Left lung (tissue), 10 donors: Measurements from ENCODE around the gene ARHGAP5. TPM values are rescaled to one million over a fixed set of nuclear protein-coding genes. Genes with fewer than 3 reads are reported as not detected.

Experiments used
- ATAC-seq: fragments of 200-7000 bp; cut with Tn5 transposase; one replicate; pipeline ENCODE4 v1.9.1; 2020; ENCODE audit warnings: moderate library complexity
- DNase-seq, 4 donors: peaks; one replicate each; pipeline ENCODE4 v3.0.0-alpha.2; 2013 to 2020
- H3K27ac ChIP-seq, 2 donors: fragments of 200-600 bp; sonication (generic) in 1 of 2; one replicate each; pipeline versions ENCODE4 v1.5.0 to v1.8.0; 2020 to 2021
- H3K27me3 ChIP-seq, 2 donors: fragments of 200-600 bp; sonication (generic) in 1 of 2; one replicate each; pipeline versions ENCODE4 v1.5.0 to v1.8.0; 2020 to 2021
- H3K36me3 ChIP-seq, 2 donors: fragments of 200-600 bp; sonication (generic) in 1 of 2; one replicate each; pipeline versions ENCODE4 v1.5.0 to v1.8.0; 2020 to 2021
- H3K4me1 ChIP-seq, 2 donors: fragments of 200-600 bp; one replicate each; pipeline ENCODE4 v1.8.0; 2021
- H3K4me3 ChIP-seq, 2 donors: fragments of 200-600 bp; sonication (generic) in 1 of 2; one replicate each; pipeline versions ENCODE4 v1.5.0 to v1.8.0; 2020 to 2021; ENCODE audit warnings: mild to moderate bottlenecking in 1 of 2
- H3K9me3 ChIP-seq, 2 donors: fragments of 200-600 bp; sonication (generic) in 1 of 2; one replicate each; pipeline versions ENCODE4 v1.5.0 to v1.8.0; 2020 to 2021
- CTCF ChIP-seq, 2 donors: fragments of 200-600 bp; sonication (generic) in 1 of 2; IDR thresholded peaks; one replicate each; pipeline versions ENCODE4 v1.5.0 to v1.8.0; 2021; ENCODE audit warnings: antibody characterized with exemption in 2 of 2
- intact Hi-C, 2 donors: fragments of 100-400 bp; cut with DNase I; formaldehyde crosslinking; loops; one replicate each; pipeline versions ENCODE4 v1.11.2 to v1.14.2; 2022
- polyA plus RNA-seq, 6 donors: library from polyadenylated mRNA; unstranded; fragments of 120-200 nt; gene quantifications; one replicate each; pipeline ENCODE4 v1.2.1, GENCODE V29; 2013; ENCODE audit not compliant: insufficient read length in 6 of 6
- total RNA-seq, 2 donors: library from RNA; stranded (reverse); fragmentation: NEBNext Ultra II Directional; extraction: Animal tissue kit (Norgen Biotek cat#: 25700); gene quantifications; one replicate each; pipeline ENCODE4 v1.2.1, GENCODE V29; 2021
- donor health status: DM: no; HTN: yes; CAD: no.
- donor health status: DM: no; HTN: no; CAD: no.

Gene ARHGAP5
- total and polyA plus RNA-seq, 8 donors, result 74.4 to 103 (median 91.4) TPM

DNA sequence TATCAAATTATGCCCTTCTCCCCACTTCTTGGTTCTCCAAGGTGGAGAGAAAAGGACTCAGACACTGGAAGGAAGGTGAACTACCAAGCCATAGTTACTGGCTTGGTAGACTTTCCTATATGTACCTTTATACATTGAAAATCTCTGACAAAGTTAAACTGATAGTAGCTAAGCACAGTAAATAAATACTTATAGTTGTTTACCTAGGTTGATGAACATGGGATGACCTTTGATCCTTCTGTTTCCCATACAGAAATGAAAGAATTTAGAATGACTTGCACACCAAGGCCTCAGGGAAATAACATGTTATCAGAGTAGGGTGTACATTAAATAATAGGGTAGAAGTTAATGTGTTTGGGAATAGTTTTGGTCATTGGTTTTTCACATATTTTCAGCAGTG, 6.7 kb downstream of the ARHGAP5 start:
- peaks cover 4 to 48% of the 10 kb centered on the region in 2 donors for H3K4me1 ChIP-seq
- H3K27ac ChIP-seq, result no peak overlapping the region
- TF ChIP-seq CTCF (IDR thresholded peaks at IDR 0.05), result no peak
- H3K36me3 ChIP-seq, result no peaks in the 10 kb centered on the region
- H3K4me3 ChIP-seq, result no peak overlapping the region
- DNase-seq (no peak), ATAC-seq (no peak)
- intact Hi-C loops, result no loop called here
- no peaks in the 10 kb centered on the region for H3K9me3 ChIP-seq
- no peaks in the 10 kb centered on the region for H3K27me3 ChIP-seq

DNA sequence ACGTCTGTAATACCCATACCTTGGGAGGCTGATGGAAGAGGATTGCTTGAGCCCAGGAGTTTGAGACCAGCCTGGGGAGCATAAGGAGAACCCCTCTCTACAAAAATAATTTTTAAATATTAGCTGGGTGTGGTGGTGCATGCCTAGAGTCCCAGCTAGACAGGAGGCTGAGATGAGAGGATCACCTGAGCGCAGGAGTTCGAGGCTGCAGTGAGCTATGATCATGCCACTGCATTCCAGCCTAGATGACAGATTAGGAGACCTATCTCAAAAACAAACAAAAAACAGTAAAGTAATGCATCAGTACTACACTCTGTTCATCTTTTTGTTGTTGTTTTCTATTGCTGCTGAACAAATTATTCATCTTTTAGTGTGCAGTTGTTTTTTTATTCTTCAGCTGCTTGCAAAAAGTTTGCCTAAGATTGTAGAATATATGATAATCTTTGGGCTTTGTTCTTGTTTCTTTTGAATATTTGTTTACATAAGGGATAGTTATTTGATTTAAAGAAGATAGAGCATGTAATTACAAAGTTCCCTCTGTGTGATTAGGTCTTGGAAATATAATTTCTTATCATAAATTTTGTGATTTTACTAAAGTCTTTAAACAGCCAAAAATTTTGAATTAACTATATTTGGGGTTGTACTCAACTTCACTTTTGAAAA, 8.2 kb downstream of the ARHGAP5 start:
- H3K27me3 ChIP-seq, result no peaks in the 10 kb centered on the region
- no peak overlapping the region for H3K27ac ChIP-seq
- ATAC-seq, result no peak
- peaks cover 4 to 34% of the 10 kb centered on the region in 2 donors for H3K4me1 ChIP-seq
- intact Hi-C loops, result no loop called here
- TF ChIP-seq CTCF (IDR thresholded peaks at IDR 0.05), result no peak
- no peak overlapping the region for H3K4me3 ChIP-seq
- DNase-seq, result no peak
- no peaks in the 10 kb centered on the region for H3K36me3 ChIP-seq
- no peaks in the 10 kb centered on the region for H3K9me3 ChIP-seq

DNA sequence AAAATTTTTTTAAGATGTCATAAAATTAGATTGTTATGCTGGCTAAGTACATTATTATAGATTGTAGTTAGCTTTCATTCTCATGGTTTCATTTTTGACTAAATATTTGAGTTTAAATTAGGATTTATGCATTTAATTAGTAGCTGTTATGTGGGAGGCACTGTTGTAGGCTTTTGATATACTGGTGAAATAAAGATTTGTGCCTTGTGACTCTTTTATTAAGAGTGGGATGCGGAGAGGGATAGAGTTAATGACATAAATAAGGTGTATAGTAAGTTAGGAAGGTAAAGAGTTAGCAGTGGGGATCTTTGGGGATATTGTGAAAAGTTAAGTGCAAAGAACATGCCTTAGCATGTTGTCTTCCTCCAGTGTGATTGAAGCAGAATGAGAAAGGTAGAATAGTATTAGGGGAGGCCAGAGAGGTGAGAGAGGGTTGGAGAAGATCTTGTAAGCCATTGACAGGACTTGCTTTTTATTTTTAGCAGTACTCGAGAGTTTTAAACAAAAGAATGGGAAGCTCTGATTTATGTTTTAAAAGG, 8.8 kb downstream of the ARHGAP5 start:
- Histone ChIP-seq H3K36me3 (peaks cover 0 to 4% of the 10 kb centered on the region in 2 donors), H3K4me3 (no peak overlapping the region), H3K4me1 (peaks cover 4 to 28% of the 10 kb centered on the region in 2 donors), H3K27me3 (no peaks in the 10 kb centered on the region), H3K9me3 (no peaks in the 10 kb centered on the region), H3K27ac (no peak overlapping the region)
- DNase-seq, result no peak
- no peak for TF ChIP-seq CTCF (IDR thresholded peaks at IDR 0.05)
- intact Hi-C loops, result no loop called here
- ATAC-seq, result no peak

DNA sequence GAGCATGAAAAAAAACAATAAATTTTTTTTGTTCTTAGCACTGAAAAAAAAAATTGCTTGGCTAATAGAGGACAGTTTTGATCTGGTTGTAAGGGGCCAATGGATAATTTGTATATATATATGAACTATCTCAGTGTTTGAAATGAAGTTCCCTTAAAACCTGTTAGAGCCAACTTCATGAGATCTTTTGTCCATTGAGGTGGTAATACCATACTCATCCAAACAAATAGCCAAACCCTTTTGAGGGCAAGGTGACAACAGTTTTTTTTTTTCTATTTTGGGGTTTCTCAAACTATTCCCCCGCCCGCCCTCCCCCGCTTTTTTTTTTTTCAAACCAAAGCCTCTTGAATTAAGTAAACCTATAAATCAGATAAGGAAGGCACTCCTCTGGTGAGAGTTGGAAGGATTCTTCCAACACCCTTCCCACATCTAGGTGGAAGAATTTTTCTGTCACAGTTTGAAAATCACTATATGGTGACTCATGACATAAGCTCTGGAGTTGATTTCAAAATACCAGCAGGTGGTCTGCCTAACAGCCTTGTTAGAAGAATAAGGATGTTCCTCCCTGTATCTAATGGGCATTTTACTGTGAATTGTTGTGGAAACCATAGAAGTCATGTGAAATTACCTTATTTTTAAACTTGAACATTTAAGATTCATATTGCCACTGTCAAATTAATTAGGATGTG, 10.2 kb downstream of the ARHGAP5 start:
- H3K27me3 ChIP-seq, result no peaks in the 10 kb centered on the region
- intact Hi-C loops, result no loop called here
- no peak overlapping the region for H3K4me3 ChIP-seq
- ATAC-seq, result peak; percentile 59
- H3K36me3 ChIP-seq, result peaks cover 0 to 18% of the 10 kb centered on the region in 2 donors
- peaks cover 4 to 24% of the 10 kb centered on the region in 2 donors for H3K4me1 ChIP-seq
- no peak for DNase-seq
- no peak overlapping the region for H3K27ac ChIP-seq
- TF ChIP-seq CTCF (IDR thresholded peaks at IDR 0.05), result no peak
- no peaks in the 10 kb centered on the region for H3K9me3 ChIP-seq

DNA sequence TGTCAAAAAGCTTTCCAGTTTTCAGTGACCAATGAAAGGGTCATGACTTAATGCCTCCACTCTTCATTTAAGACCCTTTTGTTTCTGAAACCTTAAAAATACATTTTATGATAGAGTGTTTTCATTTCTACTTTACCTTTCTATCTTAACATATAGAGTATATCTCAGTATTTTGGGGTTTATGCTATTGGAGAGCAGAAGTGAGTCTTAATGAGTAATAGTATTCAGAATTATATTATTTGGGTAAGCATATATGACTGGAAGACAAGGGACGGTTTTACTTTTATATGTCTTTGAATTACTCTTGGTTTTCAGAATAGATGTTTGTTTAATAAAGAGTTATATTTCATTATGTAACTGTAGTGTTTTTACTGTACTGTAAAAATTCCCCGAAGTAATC, 10.8 kb downstream of the ARHGAP5 start:
- H3K27ac ChIP-seq, result no peak overlapping the region
- no peak for TF ChIP-seq CTCF (IDR thresholded peaks at IDR 0.05)
- no peaks in the 10 kb centered on the region for H3K27me3 ChIP-seq
- H3K36me3 ChIP-seq, result peaks cover 0 to 24% of the 10 kb centered on the region in 2 donors
- peaks cover 4 to 20% of the 10 kb centered on the region in 2 donors for H3K4me1 ChIP-seq
- H3K9me3 ChIP-seq, result no peaks in the 10 kb centered on the region
- DNase-seq (no peak), ATAC-seq (no peak)
- intact Hi-C loops, result no loop called here
- H3K4me3 ChIP-seq, result no peak overlapping the region
